Right lobe of liver (tissue), 6 donors: Measurements from ENCODE around the gene NTNG2. TPM values are rescaled to one million over a fixed set of nuclear protein-coding genes. Genes with fewer than 3 reads are reported as not detected.
"Not testable (repeated sequence)": the region's sequence is repeated elsewhere in the genome, so short reads cannot be mapped to it uniquely, and the experiment has no call there.

Experiments
- ATAC-seq, 4 donors: fragments of 200-7000 bp; cut with Tn5 transposase; one replicate each; pipeline ENCODE4 v1.9.1; 2020; ENCODE audit warnings: mild to moderate bottlenecking in 4 of 4, moderate library complexity in 4 of 4
- DNase-seq, 3 donors: peaks; one replicate each; pipeline ENCODE4 v3.0.0-alpha.2; 2020
- H3K27ac ChIP-seq, 3 donors: fragments of 200-600 bp; one replicate each; pipeline ENCODE4 v1.8.0; 2022
- H3K27me3 ChIP-seq, 2 donors: fragments of 200-600 bp; one replicate each; pipeline ENCODE4 v1.8.0; 2022
- H3K36me3 ChIP-seq, 4 donors: fragments of 200-600 bp; sonication (generic) in 1 of 4; one replicate each; pipeline versions ENCODE4 v1.5.1 to v1.8.0; 2017 to 2022; ENCODE audit warnings: control low read depth in 1 of 4
- H3K4me1 ChIP-seq, 4 donors: fragments of 200-600 bp; sonication (generic) in 1 of 4; one replicate each; pipeline versions ENCODE4 v1.5.1 to v1.8.0; 2017 to 2022; ENCODE audit warnings: control low read depth in 1 of 4
- H3K4me3 ChIP-seq, 3 donors: fragments of 200-600 bp; one replicate each; pipeline ENCODE4 v1.8.0; 2022
- H3K9me3 ChIP-seq, 4 donors: fragments of 200-600 bp; sonication (generic) in 1 of 4; one replicate each; pipeline versions ENCODE4 v1.5.1 to v1.8.0; 2017 to 2022; ENCODE audit warnings: control low read depth in 1 of 4
- CTCF ChIP-seq, 4 donors: fragments of 200-600 bp in 3 of 4; fragments of 450-650 bp in 1 of 4; IDR thresholded peaks; one replicate each; pipeline versions ENCODE4 v1.5.1 to v1.8.0; 2016 to 2022; ENCODE audit warnings: antibody characterized with exemption in 4 of 4, mild to moderate bottlenecking in 2 of 4
- POLR2A ChIP-seq: fragments of 450-650 bp; IDR thresholded peaks from one replicate; pipeline ENCODE4 v1.6.1; 2017; ENCODE audit warnings: antibody characterized with exemption, mild to moderate bottlenecking
- WGBS: methylation state at CpG from one replicate; pipeline ENCODE4 v1.1.6; 2018; ENCODE audit warnings: low coverage, low lambda C conversion rate; ENCODE audit not compliant: insufficient coverage; ENCODE audit errors: missing lambda C conversion rate; 5-methylcytosine and 5-hydroxymethylcytosine counted together
- intact Hi-C, 2 donors: fragments of 100-400 bp; cut with DNase I; formaldehyde crosslinking; loops; one replicate each; pipeline versions ENCODE4 v1.11.2 to v1.14.1; 2022
- total RNA-seq, 6 experiments: library from RNA; depleted of rRNA in 2 of 6; stranded (reverse); fragments of >200 nt in 2 of 6; fragmentation: NEBNext Ultra II Directional in 3 of 6; extraction: Animal tissue kit (Norgen Biotek cat#: 25700) in 3 of 6; gene quantifications; one replicate each; pipeline versions ENCODE4 v1.1.0 to v1.2.4, GENCODE V29; 2016 to 2023
- donor health status: DM: no; HTN: yes; CAD: no.
- donor health status: DM: no; HTN: no; CAD: no.
- donor health status: DM: no; HTN: no; CAD: no.
- donor health status: DM: no; HTN: yes; CAD: no.
- donor health status: DM: no; HTN: yes; CAD: no.

NTNG2 gene
- total RNA-seq, 6 experiments from 2014 or later, result 0.12 to 1.6 (median 0.24) TPM

DNA sequence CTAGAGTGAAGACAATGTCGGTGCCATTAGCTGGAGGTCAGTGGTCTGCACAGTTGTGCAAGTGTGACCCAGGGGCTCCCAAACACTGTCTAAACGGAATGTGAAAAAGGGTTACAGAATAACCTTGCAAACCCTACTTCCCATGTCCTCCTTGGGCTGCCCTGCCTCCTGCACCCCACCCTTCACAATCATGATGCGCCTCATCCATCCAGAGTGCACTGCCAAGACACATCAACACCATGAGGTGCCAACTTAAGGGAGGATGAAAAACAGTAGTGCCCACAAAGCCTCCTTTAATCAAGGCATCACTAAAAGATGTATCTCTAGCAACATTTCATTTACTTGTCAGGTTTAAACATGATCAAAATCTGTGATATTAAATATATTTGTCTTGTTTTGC lies 105.8 kb downstream of the NTNG2 start:
- DNase-seq (no peak), ATAC-seq (no peak)
- H3K4me3 ChIP-seq, result no peak overlapping the region
- no peak for TF ChIP-seq POLR2A
- H3K9me3 ChIP-seq, result no peaks in the 10 kb centered on the region
- H3K4me1 ChIP-seq, result no peaks in the 10 kb centered on the region
- intact Hi-C loops, result no loop called here
- H3K27ac ChIP-seq, result no peak overlapping the region
- H3K36me3 ChIP-seq, result peaks cover 8 to 66% (median 39%) of the 10 kb centered on the region in 4 donors
- whole genome bisulfite sequencing, result 87% methylated on average over 3 of the region's 3 CpGs
- H3K27me3 ChIP-seq, result no peaks in the 10 kb centered on the region

- intact Hi-C loops, result no loop called here
- H3K36me3 ChIP-seq, result peaks cover 6 to 66% (median 35%) of the 10 kb centered on the region in 4 donors
- peak; percentile 56 to 96 (median 94) for TF ChIP-seq CTCF (IDR thresholded peaks at IDR 0.05)
- TF ChIP-seq POLR2A, result no peak
Observed at GRCh38 chr9:132268725-132269352, 107.0 kb downstream of the NTNG2 start.

GRCh38 chr9:132269704-132270516 lies 108.1 kb downstream of the NTNG2 start:
- H3K9me3 ChIP-seq, H3K4me1 ChIP-seq, H3K4me3 ChIP-seq, H3K27me3 ChIP-seq, H3K27ac ChIP-seq, intact Hi-C loops: not testable (repeated sequence)
- peaks cover 5 to 66% (median 32%) of the 10 kb centered on the region in 4 donors for H3K36me3 ChIP-seq
- ATAC-seq, result peak in 3 of 4 donors; percentile 33 to 67 (median 53)
- peak in 1 of 3 donors; percentile 55 for DNase-seq
- 65% methylated on average over 4 of the region's 16 CpGs for WGBS

More at GRCh38 chr9:132268725-132269352, 107.0 kb downstream of the NTNG2 start:
- DNase-seq (peak in 1 of 3 donors; percentile 52), ATAC-seq (peak; percentile 58 to 82 (median 69))
- H3K4me1 ChIP-seq, result no peaks in the 10 kb centered on the region
- H3K4me3 ChIP-seq, result no peak overlapping the region
- H3K27me3 ChIP-seq, result no peaks in the 10 kb centered on the region
- WGBS, result 35% methylated on average over 8 of the region's 10 CpGs
- H3K9me3 ChIP-seq, result no peaks in the 10 kb centered on the region
- peak overlapping the region in 1 of 3 donors; percentile 0 for H3K27ac ChIP-seq

GRCh38 chr9:132274861-132275260 lies 113.0 kb downstream of the NTNG2 start:
- intact Hi-C loops, result no loop called here
- DNase-seq (no peak), ATAC-seq (no peak)
- peaks cover 15 to 95% (median 54%) of the 10 kb centered on the region in 4 donors for H3K36me3 ChIP-seq
- H3K27me3 ChIP-seq, result no peaks in the 10 kb centered on the region
- 92% methylated on average over 2 of the region's 2 CpGs for WGBS
- no peaks in the 10 kb centered on the region for H3K4me1 ChIP-seq
- no peaks in the 10 kb centered on the region for H3K9me3 ChIP-seq
- TF ChIP-seq CTCF (IDR thresholded peaks at IDR 0.05), result no peak
- H3K4me3 ChIP-seq, result no peak overlapping the region
- no peak overlapping the region for H3K27ac ChIP-seq

GRCh38 chr9:132283165-132283564 lies 121.3 kb downstream of the NTNG2 start:
- no peak for DNase-seq
- Histone ChIP-seq H3K4me1 (no peaks in the 10 kb centered on the region), H3K27me3 (no peaks in the 10 kb centered on the region), H3K4me3 (no peak overlapping the region), H3K36me3 (peaks cover 0 to 98% (median 55%) of the 10 kb centered on the region in 4 donors), H3K27ac (no peak overlapping the region), H3K9me3 (no peaks in the 10 kb centered on the region)
- TF ChIP-seq CTCF (IDR thresholded peaks at IDR 0.05) (no peak), POLR2A (no peak)
- no peak for ATAC-seq
- intact Hi-C loops, result loop anchor here in 1 of 2 donors (10.0 kb wide), 1 partner anchor 52 kb away; no protein-coding TSS in a partner anchor
- 52% methylated on average over 4 of the region's 4 CpGs for WGBS
